T47D (cell line): Measurements from ENCODE around the gene RPS28.
A peak's percentile ranks its signal among the peaks of the same experiment; 100 is the strongest.
"Not testable (repeated sequence)": the region's sequence is repeated elsewhere in the genome, so short reads cannot be mapped to it uniquely, and the experiment has no call there.

Experiments
- DNase-seq, 2 experiments: peaks; one replicate each; pipeline versions ENCODE4 v3.0.0 to v3.0.0-alpha.2; 2011 to 2012; ENCODE audit warnings: low read depth in 1 of 2, low spot score in 1 of 2
- JUND ChIP-seq: IDR thresholded peaks from 2 replicates; pipeline ENCODE4 v1.6.1; 2012; ENCODE audit warnings: low read depth
- in situ Hi-C: cut with HindIII; loops from 2 replicates; pipeline ENCODE4 v1.10.0; 2016; ENCODE audit warnings: low sequenced_read_pairs, low pct_unique_long_range_greater_than_20kb

RPS28 gene

GRCh38 chr19:8310342-8311055 is 10.8 kb upstream of the RPS28 start:
- in situ Hi-C loops, result no loop called here
- DNase-seq, result no peak
- TF ChIP-seq JUND, result no peak

- no peak for TF ChIP-seq JUND
- DNase-seq, result peak in 1 of 2 experiments; percentile 55
- in situ Hi-C loops, result no loop called here
These were observed 9.6 kb upstream of the RPS28 start for GRCh38 chr19:8311461-8312260.

- in situ Hi-C loops, DNase-seq: not testable (repeated sequence)
These were observed 6.2 kb upstream of the RPS28 start for GRCh38 chr19:8314981-8315640.

- in situ Hi-C loops, result no loop called here
- DNase-seq, result no peak
- no peak for TF ChIP-seq JUND
These were observed 4.8 kb upstream of the RPS28 start for GRCh38 chr19:8316351-8317125.

GRCh38 chr19:8318835-8319234 is 2.5 kb upstream of the RPS28 start:
- in situ Hi-C loops, DNase-seq: not testable (repeated sequence)

GRCh38 chr19:8319807-8320520 is 1.3 kb upstream of the RPS28 start:
- DNase-seq, result no peak
- no peak for TF ChIP-seq JUND
- in situ Hi-C loops, result no loop called here

GRCh38 chr19:8320564-8321066 is 681 bp upstream of the RPS28 start:
- no peak for DNase-seq
- in situ Hi-C loops, result no loop called here

GRCh38 chr19:8321986-8322637 is 816 bp downstream of the RPS28 start:
- TF ChIP-seq JUND, result no peak
- DNase-seq, result no peak
- in situ Hi-C loops, result no loop called here

More at GRCh38 chr19:8320564-8321066, 681 bp upstream of the RPS28 start:
- no peak for TF ChIP-seq JUND

GRCh38 chr19:8322638-8322997 is 1.3 kb downstream of the RPS28 start:
- in situ Hi-C loops, result no loop called here
- TF ChIP-seq JUND, result no peak
- no peak for DNase-seq

GRCh38 chr19:8323781-8324185 is 2.5 kb downstream of the RPS28 start:
- in situ Hi-C loops, result no loop called here
- DNase-seq, result no peak
- TF ChIP-seq JUND, result no peak
